Superior temporal gyrus (tissue), 1 donor: Measurements from ENCODE around the gene SLC36A1.
A peak's percentile ranks its signal among the peaks of the same experiment; 100 is the strongest.

Experiments
- DNase-seq: peaks from one replicate; pipeline ENCODE4 v3.0.0-alpha.2; 2016; ENCODE audit errors: extremely low spot score

SLC36A1 gene

GRCh38 chr5:151451626-151452520 is 4.5 kb downstream of the SLC36A1 start:
- DNase-seq: peak; percentile 42

- no peak for DNase-seq
Measured at GRCh38 chr5:151454166-151454565, 6.8 kb downstream of the SLC36A1 start.

GRCh38 chr5:151454889-151455288 is 7.5 kb downstream of the SLC36A1 start:
- DNase-seq: no peak

DNA sequence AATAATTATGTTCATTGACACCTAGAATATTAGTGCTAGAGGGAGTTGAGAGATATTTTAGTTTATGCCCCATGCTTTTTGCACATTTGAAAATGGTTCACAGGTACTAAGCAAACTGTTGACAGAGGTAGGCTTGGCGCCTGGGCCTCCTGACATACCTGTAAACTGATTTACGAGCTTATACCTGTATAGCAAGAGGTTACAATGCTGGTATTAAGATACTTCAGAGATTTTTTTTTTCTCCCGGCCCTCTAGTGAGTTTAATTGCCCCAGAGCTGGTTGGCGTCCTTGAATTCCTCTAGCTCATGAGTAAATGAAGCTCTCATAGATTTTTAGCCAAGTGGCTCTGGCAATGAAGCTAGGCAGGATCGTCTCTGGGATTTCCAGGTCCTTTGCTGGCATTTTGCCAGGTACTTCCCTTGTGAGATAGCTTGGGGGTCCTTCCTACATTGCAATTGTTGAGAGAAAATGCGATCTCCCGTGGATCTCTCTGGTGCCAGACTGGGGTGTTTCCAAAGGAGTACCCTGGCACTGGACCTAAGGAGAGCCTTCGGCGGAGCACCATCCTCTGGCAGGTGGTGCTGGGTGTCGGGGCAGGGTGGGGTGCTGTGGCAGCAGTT is 9.0 kb downstream of the SLC36A1 start:
- no peak for DNase-seq

GRCh38 chr5:151458314-151458713 is 10.9 kb downstream of the SLC36A1 start:
- DNase-seq: no peak

DNA sequence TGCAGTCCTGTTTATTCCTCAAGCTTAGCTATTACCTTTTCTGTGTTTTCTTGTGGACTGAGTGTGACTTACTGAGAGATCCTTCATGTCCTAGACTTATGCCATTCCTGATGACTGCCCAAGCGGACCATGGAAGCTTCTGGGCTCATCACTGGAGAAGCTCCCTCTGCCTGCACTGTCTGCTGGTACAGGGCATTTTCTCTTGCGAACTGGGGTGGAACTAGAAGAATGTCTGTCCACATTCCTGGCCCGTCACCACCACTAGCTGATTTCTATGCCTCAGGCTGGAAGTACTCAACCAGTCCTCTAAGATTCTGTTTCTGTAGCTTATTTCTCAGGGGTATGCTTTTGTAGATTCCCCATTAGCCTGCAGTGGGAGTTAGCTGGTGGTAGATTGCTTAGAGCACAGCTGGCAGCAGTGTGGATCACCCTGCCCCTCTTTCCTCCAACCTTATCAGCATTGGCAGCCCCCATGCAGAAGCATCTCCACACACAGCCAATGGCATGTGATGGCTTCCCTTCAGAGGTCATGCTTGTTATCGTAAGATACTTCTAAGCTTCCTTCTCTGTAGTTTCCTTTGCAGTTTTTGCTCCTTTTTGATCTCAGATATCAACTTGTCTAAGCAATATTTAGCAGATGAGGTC is 12.4 kb downstream of the SLC36A1 start:
- no peak for DNase-seq

DNA sequence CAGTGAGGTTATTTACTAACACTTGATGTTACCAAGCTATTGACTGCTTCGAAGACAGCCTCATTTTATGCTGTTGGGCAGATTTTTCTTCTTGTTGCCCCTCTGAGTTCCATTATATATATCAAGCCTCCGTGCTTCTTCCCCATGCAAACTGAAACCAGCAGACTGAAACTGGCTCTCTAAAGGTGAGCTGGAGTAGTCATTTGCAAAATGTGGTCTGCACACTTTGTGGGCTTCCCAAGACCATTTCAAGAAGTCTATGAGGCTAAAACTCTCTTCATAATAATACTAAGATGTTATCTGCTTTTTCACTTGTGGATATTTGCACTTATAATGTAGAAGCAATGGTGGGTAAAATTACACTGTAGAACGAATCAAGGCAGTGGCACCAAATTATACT is 13.9 kb downstream of the SLC36A1 start:
- no peak for DNase-seq

DNA sequence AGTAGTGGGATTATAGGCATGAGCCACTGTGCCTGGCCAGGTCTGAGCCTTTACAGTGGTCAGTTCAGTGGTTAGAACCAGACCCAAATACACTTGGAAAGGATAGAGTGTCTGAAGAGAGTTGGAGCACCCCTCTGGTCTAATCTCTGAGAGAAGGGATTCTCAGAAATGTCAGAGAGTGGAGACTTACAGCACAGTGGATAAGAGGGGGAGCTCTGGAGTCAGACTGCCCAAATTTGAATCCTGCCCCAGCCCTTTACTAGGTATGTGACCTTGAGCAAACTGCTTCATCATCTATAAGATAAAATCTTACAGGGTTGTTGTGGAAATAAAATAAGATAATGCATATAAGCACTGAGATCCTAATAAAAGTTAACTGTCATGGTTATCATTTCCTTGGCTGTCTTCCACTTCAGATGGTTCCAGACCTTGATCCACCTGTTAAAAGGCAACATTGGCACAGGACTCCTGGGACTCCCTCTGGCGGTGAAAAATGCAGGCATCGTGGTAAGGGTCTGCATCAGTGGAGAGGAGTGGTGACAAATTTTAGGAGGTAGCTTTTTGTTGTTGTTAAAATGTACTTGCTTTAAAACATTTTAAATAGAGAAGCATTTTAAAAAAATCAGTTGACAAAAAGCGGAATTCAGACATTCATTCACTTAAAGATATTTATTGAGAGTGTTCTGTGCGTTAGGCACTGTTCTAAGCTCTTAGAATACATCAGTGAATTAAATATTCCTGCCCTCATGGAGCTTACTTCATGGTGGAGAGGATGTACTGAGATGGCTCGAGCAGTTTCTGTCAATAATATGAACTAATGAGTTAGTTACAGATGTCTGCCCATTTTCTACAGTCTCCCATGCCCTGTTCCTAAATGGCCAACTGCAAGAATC is 16.0 kb downstream of the SLC36A1 start:
- DNase-seq: no peak

GRCh38 chr5:151464101-151464500 is 16.7 kb downstream of the SLC36A1 start:
- no peak for DNase-seq

DNA sequence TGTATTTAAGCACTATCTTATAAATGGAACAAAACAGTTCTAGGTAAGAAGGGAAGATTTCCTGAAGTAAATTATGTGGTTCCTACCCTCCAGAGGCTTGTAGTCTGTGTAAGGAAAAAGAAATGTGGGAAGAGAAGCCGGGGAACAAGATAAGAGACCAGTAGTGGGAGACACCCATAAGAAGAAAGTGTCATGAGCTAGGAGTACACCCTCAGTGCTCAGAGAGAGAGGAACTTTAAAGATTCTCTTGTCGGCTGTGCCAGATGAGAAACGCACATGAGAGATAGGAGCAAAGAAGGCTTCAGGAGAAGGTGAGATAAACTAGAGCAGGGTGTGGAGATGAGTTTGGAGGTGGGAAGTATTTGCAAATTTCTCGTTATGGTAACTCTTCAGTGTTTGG is 18.1 kb downstream of the SLC36A1 start:
- DNase-seq: no peak

DNA sequence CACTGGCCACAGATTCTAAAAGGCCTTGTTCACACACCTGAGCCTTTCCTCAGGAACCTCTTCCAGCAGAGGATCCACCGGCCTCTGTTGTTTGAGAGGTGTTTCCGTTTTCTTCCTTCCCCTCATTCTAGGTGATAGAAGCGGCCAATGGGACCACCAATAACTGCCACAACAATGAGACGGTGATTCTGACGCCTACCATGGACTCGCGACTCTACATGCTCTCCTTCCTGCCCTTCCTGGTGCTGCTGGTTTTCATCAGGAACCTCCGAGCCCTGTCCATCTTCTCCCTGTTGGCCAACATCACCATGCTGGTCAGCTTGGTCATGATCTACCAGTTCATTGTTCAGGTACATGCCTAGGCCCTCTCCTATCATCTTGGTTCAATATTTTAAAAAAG is 20.2 kb downstream of the SLC36A1 start:
- DNase-seq: no peak

- DNase-seq: no peak
Measured at GRCh38 chr5:151469386-151469785, 22.0 kb downstream of the SLC36A1 start.

DNA sequence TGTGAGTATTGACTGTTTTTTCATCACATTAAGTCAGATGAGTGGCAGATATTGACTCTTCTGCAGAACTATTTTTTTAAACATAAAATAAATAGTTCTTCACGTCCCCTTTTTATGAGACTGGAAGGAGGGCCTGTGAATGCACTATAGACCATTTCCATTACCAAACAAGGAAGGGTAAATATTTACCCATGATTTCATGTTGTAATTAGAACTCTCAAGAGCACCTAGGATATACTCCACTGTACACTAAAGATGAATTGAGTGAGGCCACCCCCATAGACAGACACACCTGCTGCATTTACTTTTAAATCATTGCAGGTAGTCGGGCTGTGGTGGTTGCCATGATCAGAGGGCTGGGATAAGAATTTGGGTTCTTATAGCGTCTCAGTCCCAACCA is 22.6 kb downstream of the SLC36A1 start:
- DNase-seq: no peak

GRCh38 chr5:151470439-151470838 is 23.0 kb downstream of the SLC36A1 start:
- no peak for DNase-seq

GRCh38 chr5:151471276-151471675 is 23.9 kb downstream of the SLC36A1 start:
- DNase-seq: no peak

DNA sequence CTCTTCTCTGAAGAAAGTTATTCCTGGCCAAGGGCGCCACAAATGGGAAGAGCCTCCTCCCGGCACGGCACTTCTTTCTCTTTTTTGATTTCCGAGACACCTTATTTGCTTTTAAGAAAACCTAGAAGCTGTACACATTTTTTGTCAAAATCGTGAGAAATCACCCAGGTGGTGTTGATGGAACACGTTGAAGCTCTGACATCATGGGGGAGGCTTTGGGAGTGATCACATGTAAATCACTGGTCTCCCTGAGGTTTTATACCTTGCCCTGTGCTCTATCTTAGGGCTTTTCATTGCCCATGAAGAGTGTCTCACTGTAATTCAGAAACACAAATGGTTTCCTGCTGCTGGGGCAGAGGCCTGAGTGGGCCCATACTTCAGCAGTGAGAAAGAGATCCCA is 27.4 kb downstream of the SLC36A1 start:
- no peak for DNase-seq

- no peak for DNase-seq
Measured at GRCh38 chr5:151475388-151475787, 28.0 kb downstream of the SLC36A1 start.

- no peak for DNase-seq
Measured at GRCh38 chr5:151476016-151476415, 28.6 kb downstream of the SLC36A1 start.

- no peak for DNase-seq
Measured at GRCh38 chr5:151477101-151477500, 29.7 kb downstream of the SLC36A1 start.

DNA sequence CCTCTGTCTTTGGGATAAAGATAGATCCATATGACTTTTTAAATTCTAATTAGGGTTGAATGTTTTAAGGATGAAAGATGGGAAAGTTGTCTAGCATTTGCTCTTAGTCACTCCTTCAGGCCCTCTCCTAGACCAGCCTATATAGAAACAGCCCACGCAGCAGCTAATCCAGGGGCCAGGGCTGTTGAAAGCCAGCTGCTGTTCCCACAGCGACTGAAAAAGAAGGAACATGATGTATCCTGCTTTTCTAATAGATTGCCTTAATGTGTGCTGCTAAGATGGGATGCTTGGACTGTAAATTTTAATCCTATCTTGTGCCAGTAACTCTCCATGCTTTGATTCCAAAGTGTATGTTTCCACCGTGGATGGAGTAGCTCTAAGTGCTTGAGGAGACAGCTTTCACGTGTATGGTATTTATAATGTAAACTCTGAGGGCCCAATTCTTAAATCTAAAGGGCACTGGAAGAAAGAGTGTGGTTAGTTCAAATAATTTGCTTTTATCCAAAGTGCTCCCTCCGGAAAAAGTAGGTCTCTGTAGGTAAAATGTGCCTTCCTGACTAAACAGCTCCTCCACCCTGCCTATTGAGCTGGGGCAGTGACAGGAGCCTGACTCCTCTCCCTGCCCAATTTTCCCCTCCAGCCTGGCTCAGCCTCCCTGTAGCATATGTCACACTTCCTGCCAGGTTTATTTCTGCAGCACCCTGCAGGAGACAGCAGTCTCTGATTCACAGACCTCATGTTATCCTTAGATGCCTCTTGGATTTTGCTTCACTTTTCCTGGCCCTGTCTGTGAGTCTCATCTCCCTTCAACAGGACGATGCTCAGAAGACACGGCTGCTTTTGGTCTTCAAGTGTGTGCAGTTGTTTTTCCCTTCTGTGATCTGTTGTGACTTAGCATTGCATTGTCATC is 33.2 kb downstream of the SLC36A1 start:
- peak; percentile 57 for DNase-seq

DNA sequence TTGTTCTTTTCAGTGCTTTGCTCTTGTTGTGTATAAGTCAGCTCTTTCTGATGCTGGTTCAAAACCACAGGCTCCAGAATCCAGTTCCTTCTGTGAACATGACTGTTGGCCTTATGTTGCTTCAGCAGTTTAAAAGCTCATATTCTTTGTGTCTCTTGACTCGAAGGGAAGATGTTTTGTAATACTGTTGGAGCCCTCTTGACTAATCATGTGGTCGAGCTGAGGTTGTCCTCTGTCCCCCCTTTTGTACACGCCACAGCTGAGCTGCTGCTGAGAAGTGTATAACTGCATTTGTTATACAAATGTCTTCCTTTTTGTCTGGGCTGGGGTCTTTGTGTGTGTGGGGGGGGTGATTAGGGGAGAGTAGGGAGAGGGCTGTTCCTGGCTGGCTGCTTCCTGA is 35.8 kb downstream of the SLC36A1 start:
- no peak for DNase-seq
